Measurements from ENCODE around the gene RHBDD1. TPM values are rescaled to one million over a fixed set of nuclear protein-coding genes. Genes with fewer than 3 reads are reported as not detected.
"Not testable (repeated sequence)": the region's sequence is repeated elsewhere in the genome, so short reads cannot be mapped to it uniquely, and the experiment has no call there.

The RHBDD1 gene
- total RNA-seq, 4 donors from 2014 or later = 12.1 to 21.6 (median 19.3) TPM

DNA sequence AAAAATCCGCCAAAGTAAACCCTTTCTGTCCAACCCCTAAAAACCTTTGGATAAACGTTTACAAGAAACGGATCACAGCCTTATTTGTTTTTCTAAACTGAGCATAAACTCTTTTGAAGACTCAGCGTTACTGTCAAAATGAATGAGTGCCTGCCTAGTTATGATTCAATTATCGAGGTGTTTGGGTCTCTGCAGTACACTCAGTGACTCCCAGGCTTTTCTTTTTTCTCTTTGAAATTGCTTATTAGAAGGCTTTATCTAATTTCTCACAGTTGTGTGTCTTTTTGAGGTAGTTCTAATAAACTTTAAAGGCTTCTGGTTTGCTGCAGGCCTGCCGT, 663 bp downstream of the RHBDD1 start:
- TF ChIP-seq, protein P1, sequence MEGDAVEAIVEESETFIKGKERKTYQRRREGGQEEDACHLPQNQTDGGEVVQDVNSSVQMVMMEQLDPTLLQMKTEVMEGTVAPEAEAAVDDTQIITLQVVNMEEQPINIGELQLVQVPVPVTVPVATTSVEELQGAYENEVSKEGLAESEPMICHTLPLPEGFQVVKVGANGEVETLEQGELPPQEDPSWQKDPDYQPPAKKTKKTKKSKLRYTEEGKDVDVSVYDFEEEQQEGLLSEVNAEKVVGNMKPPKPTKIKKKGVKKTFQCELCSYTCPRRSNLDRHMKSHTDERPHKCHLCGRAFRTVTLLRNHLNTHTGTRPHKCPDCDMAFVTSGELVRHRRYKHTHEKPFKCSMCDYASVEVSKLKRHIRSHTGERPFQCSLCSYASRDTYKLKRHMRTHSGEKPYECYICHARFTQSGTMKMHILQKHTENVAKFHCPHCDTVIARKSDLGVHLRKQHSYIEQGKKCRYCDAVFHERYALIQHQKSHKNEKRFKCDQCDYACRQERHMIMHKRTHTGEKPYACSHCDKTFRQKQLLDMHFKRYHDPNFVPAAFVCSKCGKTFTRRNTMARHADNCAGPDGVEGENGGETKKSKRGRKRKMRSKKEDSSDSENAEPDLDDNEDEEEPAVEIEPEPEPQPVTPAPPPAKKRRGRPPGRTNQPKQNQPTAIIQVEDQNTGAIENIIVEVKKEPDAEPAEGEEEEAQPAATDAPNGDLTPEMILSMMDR (IDR thresholded peaks at IDR 0.05) = no peak
- DNase-seq (ENCODE audit: low spot score) (no peak), ATAC-seq (ENCODE audit: low FRiP score) (no peak)

DNA sequence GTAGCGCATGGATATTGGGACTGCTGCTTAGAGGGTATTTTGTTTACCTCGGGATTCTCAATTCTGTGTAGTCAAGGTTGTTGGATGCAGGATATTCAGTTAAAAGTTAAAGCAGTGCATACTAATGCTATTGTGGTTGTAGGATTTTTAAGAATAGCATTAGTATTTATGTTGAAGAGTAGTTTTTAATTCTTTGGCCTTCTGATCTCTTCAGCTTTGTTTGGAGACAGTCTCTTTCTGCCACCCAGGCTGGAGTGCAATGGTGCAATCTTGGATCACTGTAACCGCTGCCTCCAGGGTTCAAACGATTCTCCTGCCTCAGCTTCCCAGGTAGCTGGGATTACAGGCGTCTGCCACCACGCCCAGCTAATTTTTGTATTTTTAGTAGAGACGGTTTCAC, 1.5 kb downstream of the RHBDD1 start:
- TF ChIP-seq, protein P1 (IDR thresholded peaks at IDR 0.05) = no peak
- no peak for DNase-seq (ENCODE audit: low spot score)
- ATAC-seq (ENCODE audit: low FRiP score) = no peak

DNA sequence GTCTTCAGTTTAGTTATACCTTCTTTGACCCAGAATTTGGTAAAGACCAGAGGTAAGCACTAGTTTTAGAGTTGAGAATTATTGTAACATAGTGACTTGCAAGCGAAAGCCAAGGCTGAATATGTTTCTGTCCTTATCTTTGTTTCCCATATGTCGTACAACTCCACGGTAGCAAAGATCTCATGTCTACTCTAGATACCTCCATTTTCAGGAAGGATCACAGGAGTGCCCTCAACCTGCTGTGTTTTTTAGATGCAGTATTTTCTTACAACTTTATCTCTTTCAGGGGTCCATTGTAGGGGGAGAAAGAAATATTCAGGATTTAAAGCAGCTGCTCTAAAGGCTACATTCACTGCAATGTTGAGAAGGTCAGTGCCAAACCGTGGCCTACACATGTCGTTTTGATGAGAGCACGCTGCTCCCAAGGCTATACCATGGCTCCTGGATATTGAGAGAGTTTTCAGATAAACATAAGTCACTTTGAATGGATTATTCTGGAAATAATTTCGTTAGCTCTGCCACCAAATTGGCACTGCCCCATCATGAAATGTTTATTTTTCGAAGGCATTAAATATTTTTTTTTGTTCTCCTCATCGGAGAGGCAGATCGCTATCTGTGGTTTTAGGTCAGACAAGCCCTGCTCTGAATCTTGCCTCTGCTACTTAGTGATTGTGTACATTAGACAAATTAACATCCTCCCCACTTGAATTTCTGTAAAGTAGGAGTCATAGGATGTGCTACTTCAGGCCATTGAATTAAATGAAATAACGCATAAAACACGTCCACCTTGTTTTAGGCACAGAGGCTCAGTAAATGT, 2.1 kb downstream of the RHBDD1 start:
- ATAC-seq (ENCODE audit: low FRiP score) (no peak), DNase-seq (ENCODE audit: low spot score) (no peak)
- TF ChIP-seq, protein P1 (IDR thresholded peaks at IDR 0.05) = no peak

DNA sequence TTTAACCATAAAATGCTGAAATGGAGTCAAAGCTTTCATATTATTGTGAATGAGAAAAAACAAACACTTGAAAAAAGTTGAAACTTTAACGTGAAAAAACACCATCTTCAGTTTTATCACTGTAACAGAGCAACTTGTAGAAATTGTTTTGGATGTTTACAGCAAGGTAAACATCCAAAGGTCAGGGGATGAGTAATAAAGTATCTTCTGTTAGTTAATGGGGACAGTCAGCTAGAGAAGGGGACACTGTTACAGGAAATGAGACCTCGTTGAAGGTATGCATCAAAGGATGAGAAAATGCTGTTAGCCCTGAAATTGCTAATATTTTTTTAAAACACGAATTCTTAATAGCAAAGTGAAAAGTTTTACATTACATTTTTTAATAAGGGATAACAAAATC, 2.9 kb downstream of the RHBDD1 start:
- no peak for DNase-seq (ENCODE audit: low spot score)
- TF ChIP-seq, protein P1 (IDR thresholded peaks at IDR 0.05) = no peak
- ATAC-seq (ENCODE audit: low FRiP score) = no peak

DNA sequence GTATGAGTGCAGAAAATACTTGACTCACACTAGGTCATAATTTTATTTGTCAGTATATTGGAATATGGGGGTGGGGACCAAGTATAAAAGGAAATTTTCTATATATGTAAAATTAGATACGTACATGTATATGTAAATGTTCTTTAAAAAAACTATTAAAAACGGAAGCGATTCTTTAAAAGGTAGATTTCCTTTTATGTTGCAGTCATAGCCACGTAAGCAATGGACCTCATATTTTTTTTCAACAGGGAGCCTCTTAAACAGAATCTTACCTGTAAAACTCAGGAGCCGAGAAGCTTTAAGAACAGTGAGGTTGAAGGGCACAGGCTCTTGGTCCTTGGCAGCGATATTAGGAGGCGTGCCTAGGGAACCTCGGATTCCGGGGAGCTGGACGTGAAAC, 3.3 kb downstream of the RHBDD1 start:
- DNase-seq (ENCODE audit: low spot score) = no peak
- TF ChIP-seq, protein P1 (IDR thresholded peaks at IDR 0.05) = no peak
- no peak for ATAC-seq (ENCODE audit: low FRiP score)

DNA sequence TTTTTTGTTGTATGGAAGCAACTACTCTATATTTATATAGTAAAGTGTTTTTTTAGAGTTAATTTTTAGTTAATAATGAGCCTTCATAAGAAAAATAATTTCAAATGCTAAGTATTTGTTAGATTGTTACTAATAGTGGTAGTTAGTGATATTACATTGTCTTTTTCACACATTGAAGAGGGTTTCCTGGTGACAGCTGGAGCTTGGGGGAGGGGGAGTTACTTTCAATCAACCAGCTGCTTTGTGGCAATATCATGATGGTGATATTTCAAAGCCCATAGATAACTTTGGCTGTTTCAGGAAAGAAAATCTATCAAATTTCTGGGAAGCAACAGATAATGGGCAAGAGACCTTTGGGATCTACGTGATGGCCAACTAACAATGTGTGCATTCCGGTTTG, 4.1 kb downstream of the RHBDD1 start:
- TF ChIP-seq, protein P1 (IDR thresholded peaks at IDR 0.05) = no peak
- DNase-seq (ENCODE audit: low spot score) = no peak
- no peak for ATAC-seq (ENCODE audit: low FRiP score)

DNA sequence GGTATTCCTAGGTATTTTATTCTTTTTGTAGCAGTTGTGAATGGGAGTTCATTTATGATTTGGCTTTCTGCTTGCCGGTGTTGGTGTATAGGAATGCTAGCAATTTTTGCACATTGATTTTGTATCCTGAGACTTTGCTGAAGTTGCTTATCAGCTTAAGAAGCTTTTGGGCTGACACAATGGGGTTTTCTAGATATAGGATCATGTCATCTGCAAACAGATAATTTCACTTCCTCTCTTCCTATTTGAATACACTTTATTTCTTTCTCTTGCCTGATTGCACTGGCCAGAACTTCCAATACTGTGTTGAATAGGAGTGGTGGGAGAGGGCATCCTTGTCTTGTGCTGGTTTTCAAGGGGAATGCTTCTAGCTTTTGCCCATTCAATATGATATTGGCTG, 7.1 kb downstream of the RHBDD1 start:
- ATAC-seq (ENCODE audit: low FRiP score); DNase-seq (ENCODE audit: low spot score): not testable (repeated sequence)

Measured in omental fat pad (tissue), 4 donors.